ENCODE measurements around the gene TMEM106B.

DNA sequence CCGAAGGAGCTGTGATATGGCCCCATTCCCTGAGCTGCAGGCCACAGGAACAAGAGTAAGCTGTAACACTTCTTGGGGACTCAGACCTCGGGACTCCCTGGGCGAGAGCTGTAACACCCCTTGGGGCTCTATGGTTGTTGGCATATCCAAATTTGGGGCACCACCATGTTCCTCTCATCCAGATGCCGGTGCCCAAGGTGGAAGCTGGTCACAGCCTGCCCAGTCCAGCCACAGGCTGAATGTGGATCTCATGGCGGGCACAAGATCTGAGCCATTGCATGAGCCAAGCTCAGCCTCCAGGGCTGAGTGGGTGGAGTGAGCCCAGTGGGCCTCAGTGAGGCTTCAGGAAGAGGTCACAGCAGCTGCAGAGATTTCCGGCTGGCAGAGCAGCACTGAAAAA is 78.9 kb downstream of the TMEM106B start:
- TF ChIP-seq, protein P1, sequence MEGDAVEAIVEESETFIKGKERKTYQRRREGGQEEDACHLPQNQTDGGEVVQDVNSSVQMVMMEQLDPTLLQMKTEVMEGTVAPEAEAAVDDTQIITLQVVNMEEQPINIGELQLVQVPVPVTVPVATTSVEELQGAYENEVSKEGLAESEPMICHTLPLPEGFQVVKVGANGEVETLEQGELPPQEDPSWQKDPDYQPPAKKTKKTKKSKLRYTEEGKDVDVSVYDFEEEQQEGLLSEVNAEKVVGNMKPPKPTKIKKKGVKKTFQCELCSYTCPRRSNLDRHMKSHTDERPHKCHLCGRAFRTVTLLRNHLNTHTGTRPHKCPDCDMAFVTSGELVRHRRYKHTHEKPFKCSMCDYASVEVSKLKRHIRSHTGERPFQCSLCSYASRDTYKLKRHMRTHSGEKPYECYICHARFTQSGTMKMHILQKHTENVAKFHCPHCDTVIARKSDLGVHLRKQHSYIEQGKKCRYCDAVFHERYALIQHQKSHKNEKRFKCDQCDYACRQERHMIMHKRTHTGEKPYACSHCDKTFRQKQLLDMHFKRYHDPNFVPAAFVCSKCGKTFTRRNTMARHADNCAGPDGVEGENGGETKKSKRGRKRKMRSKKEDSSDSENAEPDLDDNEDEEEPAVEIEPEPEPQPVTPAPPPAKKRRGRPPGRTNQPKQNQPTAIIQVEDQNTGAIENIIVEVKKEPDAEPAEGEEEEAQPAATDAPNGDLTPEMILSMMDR (IDR thresholded peaks at IDR 0.05) = no peak
- TF ChIP-seq POLR2A (IDR thresholded peaks at IDR 0.05) = no peak
